Islet of Langerhans (tissue), 1 donor: ENCODE results near the gene PRAMEF26.
"Not testable (repeated sequence)": the region's sequence is repeated elsewhere in the genome, so short reads cannot be mapped to it uniquely, and the experiment has no call there.

ENCODE experiments used
- FAIRE-seq: peaks from one replicate; lab custom pipeline; 2011; peaks lifted over from hg19 to GRCh38; lab: Jason Lieb, UNC

PRAMEF26 gene

DNA sequence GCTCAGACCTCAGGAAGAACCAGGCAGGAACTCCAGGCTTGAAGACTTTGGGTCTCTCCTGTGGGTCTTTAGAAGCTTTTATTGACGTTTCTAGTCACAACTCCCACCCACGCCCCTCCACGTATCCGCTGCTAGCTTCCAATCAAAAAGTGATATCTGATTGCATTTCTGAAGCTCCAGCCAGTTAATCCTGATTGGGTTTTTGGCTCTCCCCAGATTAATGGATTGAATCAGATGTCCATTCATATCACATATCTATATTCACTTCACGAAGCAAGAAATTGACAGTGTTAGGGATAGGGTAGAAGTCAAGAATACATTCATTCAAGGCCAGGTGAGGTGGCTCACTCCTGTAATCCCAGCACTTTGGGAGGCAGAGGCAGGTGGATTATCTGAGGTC is at the start of gene PRAMEF26:
Gene PRAMEF26, minus strand, starts transcription at position 101 of the 400 bp plus-strand sequence. CDS start 2,914 bp downstream, outside the sequence.
- FAIRE-seq = not testable (repeated sequence)

DNA sequence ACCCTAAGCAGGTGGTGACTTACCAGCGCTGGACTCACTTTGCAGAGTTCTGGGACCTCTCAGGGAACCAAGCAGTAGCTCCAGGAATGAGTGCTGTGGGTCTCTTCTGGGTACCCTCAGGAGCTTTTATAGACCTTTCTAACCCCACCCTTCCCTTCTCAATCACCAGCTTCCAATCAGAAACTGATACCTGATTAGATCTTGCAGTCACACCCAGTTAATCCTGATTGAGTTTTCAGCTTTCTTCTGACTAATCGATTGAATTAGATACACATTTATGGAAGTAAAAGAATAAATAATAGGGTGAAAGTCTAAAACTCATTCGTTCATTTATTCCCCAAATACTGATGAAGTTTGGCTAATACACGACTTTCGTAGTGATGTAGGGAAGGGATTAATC is 45.5 kb upstream of the PRAMEF26 start, which contains the start of gene PRAMEF13:
Gene PRAMEF13, minus strand, starts transcription at position 101 of the 400 bp plus-strand sequence. CDS start 1,820 bp downstream, outside the sequence.
- FAIRE-seq = not testable (repeated sequence)

- FAIRE-seq = not testable (repeated sequence)
Observed at GRCh38 chr1:13171548-13171947, 15.7 kb upstream of the PRAMEF26 start, which contains the start of gene PRAMEF9. Gene PRAMEF9 (plus strand): TSS chr1:13171848. CDS start chr1:13175281, 3,433 bp downstream.

GRCh38 chr1:13165531-13165930 is 9.7 kb upstream of the PRAMEF26 start, which contains the start of gene HNRNPCL4:
Gene HNRNPCL4 (minus strand): TSS chr1:13165631. CDS start chr1:13165467, 164 bp downstream.
- FAIRE-seq = not testable (repeated sequence)

- not testable (repeated sequence) for FAIRE-seq
Observed at GRCh38 chr1:13116754-13117153, 39.1 kb downstream of the PRAMEF26 start, which contains the start of gene HNRNPCL2. Gene HNRNPCL2 (minus strand): TSS chr1:13116854. CDS start chr1:13116400, 454 bp downstream.
